Activated T-cell treated with anti-CD3 and anti-CD28 coated beads, Interleukin-2, amount 50 U/mL, for 4 hours (primary cell): ENCODE data around the gene RAB29. TPM values are rescaled to one million over a fixed set of nuclear protein-coding genes. Genes with fewer than 3 reads are reported as not detected.

Experiments used
- ATAC-seq, 2 donors: fragments of 200-7000 bp; cut with Tn5 transposase; one replicate each; pipeline ENCODE4 v1.10.0; 2021
- DNase-seq: peaks from one replicate; pipeline ENCODE4 v3.0.0-alpha.2; 2020
- H3K27me3 Mint-ChIP-seq: one replicate; pipeline ENCODE4 v1.8.0; 2021; ENCODE audit warnings: low read depth, mixed read lengths
- H3K36me3 Mint-ChIP-seq: one replicate; pipeline ENCODE4 v1.8.0; 2022; ENCODE audit warnings: mixed read lengths; ENCODE audit not compliant: insufficient read depth
- H3K4me1 Mint-ChIP-seq: one replicate; pipeline ENCODE4 v1.8.0; 2021; ENCODE audit warnings: low read depth, mixed read lengths
- H3K4me3 Mint-ChIP-seq: one replicate; pipeline ENCODE4 v1.8.0; 2021; ENCODE audit warnings: mild to moderate bottlenecking, moderate library complexity, mixed read lengths
- H3K9me3 Mint-ChIP-seq: one replicate; pipeline ENCODE4 v1.8.0; 2021; ENCODE audit warnings: mixed read lengths
- total RNA-seq, 3 donors: library from RNA; stranded (reverse); gene quantifications; one replicate each; pipeline ENCODE4 v1.2.1, GENCODE V29; 2021

The RAB29 gene
- total RNA-seq, 3 donors from 2014 or later: 14.6 to 23.0 (median 19.0) TPM

- ATAC-seq (no peak), DNase-seq (no peak)
- no peaks in the 10 kb centered on the region for H3K9me3 Mint-ChIP-seq
- H3K27me3 Mint-ChIP-seq: no peaks in the 10 kb centered on the region
- H3K4me1 Mint-ChIP-seq: peaks cover 7% of the 10 kb centered on the region
- no peak overlapping the region for H3K4me3 Mint-ChIP-seq
- peaks cover 2% of the 10 kb centered on the region for H3K36me3 Mint-ChIP-seq
These were observed 10.2 kb upstream of the RAB29 start for GRCh38 chr1:205785446-205785845.

GRCh38 chr1:205783904-205784303, 8.6 kb upstream of the RAB29 start:
- H3K27me3 Mint-ChIP-seq: no peaks in the 10 kb centered on the region
- no peak overlapping the region for H3K4me3 Mint-ChIP-seq
- no peak for DNase-seq
- no peaks in the 10 kb centered on the region for H3K9me3 Mint-ChIP-seq
- no peaks in the 10 kb centered on the region for H3K36me3 Mint-ChIP-seq
- ATAC-seq: no peak
- peaks cover 7% of the 10 kb centered on the region for H3K4me1 Mint-ChIP-seq

- Mint-ChIP-seq H3K27me3 (no peaks in the 10 kb centered on the region), H3K4me1 (peaks cover 7% of the 10 kb centered on the region), H3K9me3 (no peaks in the 10 kb centered on the region), H3K36me3 (no peaks in the 10 kb centered on the region), H3K4me3 (no peak overlapping the region)
- ATAC-seq: no peak
- DNase-seq: no peak
These were observed 8.1 kb upstream of the RAB29 start for GRCh38 chr1:205783433-205783795.

- Mint-ChIP-seq H3K4me1 (peaks cover 7% of the 10 kb centered on the region), H3K36me3 (no peaks in the 10 kb centered on the region), H3K27me3 (no peaks in the 10 kb centered on the region), H3K4me3 (no peak overlapping the region), H3K9me3 (no peaks in the 10 kb centered on the region)
- DNase-seq (no peak), ATAC-seq (no peak)
These were observed 7.5 kb upstream of the RAB29 start for GRCh38 chr1:205782627-205783432.

- H3K4me1 Mint-ChIP-seq: peaks cover 22% of the 10 kb centered on the region
These were observed 5.1 kb upstream of the RAB29 start for GRCh38 chr1:205780335-205780734.

GRCh38 chr1:205777994-205778393, 2.7 kb upstream of the RAB29 start:
- no peaks in the 10 kb centered on the region for H3K9me3 Mint-ChIP-seq
- ATAC-seq: no peak
- H3K4me3 Mint-ChIP-seq: no peak overlapping the region
- H3K4me1 Mint-ChIP-seq: peaks cover 36% of the 10 kb centered on the region
- no peaks in the 10 kb centered on the region for H3K36me3 Mint-ChIP-seq
- DNase-seq: no peak
- no peaks in the 10 kb centered on the region for H3K27me3 Mint-ChIP-seq

More at GRCh38 chr1:205780335-205780734, 5.1 kb upstream of the RAB29 start:
- DNase-seq (no peak), ATAC-seq (no peak)
- Mint-ChIP-seq H3K9me3 (no peaks in the 10 kb centered on the region), H3K4me3 (no peak overlapping the region), H3K27me3 (no peaks in the 10 kb centered on the region), H3K36me3 (no peaks in the 10 kb centered on the region)

GRCh38 chr1:205775717-205776056, 405 bp upstream of the RAB29 start:
- H3K4me3 Mint-ChIP-seq: peak overlapping the region; percentile 91
- peaks cover 2% of the 10 kb centered on the region for H3K36me3 Mint-ChIP-seq
- H3K27me3 Mint-ChIP-seq: no peaks in the 10 kb centered on the region
- no peak for DNase-seq
- no peaks in the 10 kb centered on the region for H3K9me3 Mint-ChIP-seq
- no peak for ATAC-seq
- peaks cover 52% of the 10 kb centered on the region for H3K4me1 Mint-ChIP-seq

- Mint-ChIP-seq H3K9me3 (no peaks in the 10 kb centered on the region), H3K27me3 (no peaks in the 10 kb centered on the region)
- ATAC-seq: peak; percentile 9
These were observed 876 bp downstream of the RAB29 start for GRCh38 chr1:205774198-205775014.

GRCh38 chr1:205772607-205773032, 2.7 kb downstream of the RAB29 start:
- Mint-ChIP-seq H3K9me3 (no peaks in the 10 kb centered on the region), H3K4me1 (peaks cover 59% of the 10 kb centered on the region), H3K27me3 (no peaks in the 10 kb centered on the region), H3K36me3 (peaks cover 7% of the 10 kb centered on the region), H3K4me3 (peak overlapping the region; percentile 91)
- DNase-seq: no peak
- peak; percentile 67 to 70 for ATAC-seq

More at GRCh38 chr1:205774198-205775014, 876 bp downstream of the RAB29 start:
- DNase-seq: peak; percentile 12
- Mint-ChIP-seq H3K36me3 (peaks cover 5% of the 10 kb centered on the region), H3K4me3 (peak overlapping the region; percentile 91), H3K4me1 (peaks cover 58% of the 10 kb centered on the region)

- DNase-seq: no peak
- Mint-ChIP-seq H3K36me3 (peaks cover 12% of the 10 kb centered on the region), H3K9me3 (no peaks in the 10 kb centered on the region), H3K4me1 (peaks cover 52% of the 10 kb centered on the region), H3K4me3 (no peak overlapping the region), H3K27me3 (no peaks in the 10 kb centered on the region)
- no peak for ATAC-seq
These were observed 4.7 kb downstream of the RAB29 start for GRCh38 chr1:205770618-205771017.

GRCh38 chr1:205769641-205770365, 5.5 kb downstream of the RAB29 start:
- no peak overlapping the region for H3K4me3 Mint-ChIP-seq
- H3K27me3 Mint-ChIP-seq: no peaks in the 10 kb centered on the region
- H3K4me1 Mint-ChIP-seq: peaks cover 47% of the 10 kb centered on the region
- H3K36me3 Mint-ChIP-seq: peaks cover 12% of the 10 kb centered on the region
- ATAC-seq (no peak), DNase-seq (no peak)
- H3K9me3 Mint-ChIP-seq: no peaks in the 10 kb centered on the region

- H3K9me3 Mint-ChIP-seq: no peaks in the 10 kb centered on the region
- H3K4me1 Mint-ChIP-seq: peaks cover 28% of the 10 kb centered on the region
- no peaks in the 10 kb centered on the region for H3K27me3 Mint-ChIP-seq
- ATAC-seq: no peak
- H3K4me3 Mint-ChIP-seq: no peak overlapping the region
- DNase-seq: no peak
- peaks cover 14% of the 10 kb centered on the region for H3K36me3 Mint-ChIP-seq
These were observed 8.0 kb downstream of the RAB29 start for GRCh38 chr1:205767248-205767647.

GRCh38 chr1:205766570-205766969, 8.7 kb downstream of the RAB29 start:
- H3K9me3 Mint-ChIP-seq: no peaks in the 10 kb centered on the region

GRCh38 chr1:205766038-205766437, 9.2 kb downstream of the RAB29 start:
- Mint-ChIP-seq H3K27me3 (no peaks in the 10 kb centered on the region), H3K4me1 (peaks cover 16% of the 10 kb centered on the region), H3K36me3 (peaks cover 14% of the 10 kb centered on the region), H3K4me3 (no peak overlapping the region), H3K9me3 (no peaks in the 10 kb centered on the region)
- peak in 1 of 2 donors; percentile 43 for ATAC-seq
- DNase-seq: no peak

More at GRCh38 chr1:205766570-205766969, 8.7 kb downstream of the RAB29 start:
- Mint-ChIP-seq H3K27me3 (no peaks in the 10 kb centered on the region), H3K4me1 (peaks cover 21% of the 10 kb centered on the region), H3K4me3 (no peak overlapping the region), H3K36me3 (peaks cover 14% of the 10 kb centered on the region)
- ATAC-seq: no peak
- DNase-seq: no peak
